ENCODE data around the gene IFRD2.
"Not testable (repeated sequence)": the region's sequence is repeated elsewhere in the genome, so short reads cannot be mapped to it uniquely, and the experiment has no call there.

- TF ChIP-seq CTCF (IDR thresholded peaks at IDR 0.05); ZFX (IDR thresholded peaks at IDR 0.05; ENCODE audit: borderline replicate concordance): not testable (repeated sequence)
Measured at GRCh38 chr3:50284121-50284520, 8.1 kb downstream of the IFRD2 start.

All from 22Rv1 (cell line).